Ramos (cell line): ENCODE results near the gene PHLDA2.
"Not testable (repeated sequence)": the region's sequence is repeated elsewhere in the genome, so short reads cannot be mapped to it uniquely, and the experiment has no call there.

ENCODE experiments used
- in situ Hi-C: fragments of 300-500 bp; cut with MboI; formaldehyde crosslinking; loops from one replicate; pipeline ENCODE4 v1.14.3; 2022; ENCODE audit warnings: low sequenced_read_pairs; ENCODE audit not compliant: unreplicated experiment

PHLDA2 gene

DNA sequence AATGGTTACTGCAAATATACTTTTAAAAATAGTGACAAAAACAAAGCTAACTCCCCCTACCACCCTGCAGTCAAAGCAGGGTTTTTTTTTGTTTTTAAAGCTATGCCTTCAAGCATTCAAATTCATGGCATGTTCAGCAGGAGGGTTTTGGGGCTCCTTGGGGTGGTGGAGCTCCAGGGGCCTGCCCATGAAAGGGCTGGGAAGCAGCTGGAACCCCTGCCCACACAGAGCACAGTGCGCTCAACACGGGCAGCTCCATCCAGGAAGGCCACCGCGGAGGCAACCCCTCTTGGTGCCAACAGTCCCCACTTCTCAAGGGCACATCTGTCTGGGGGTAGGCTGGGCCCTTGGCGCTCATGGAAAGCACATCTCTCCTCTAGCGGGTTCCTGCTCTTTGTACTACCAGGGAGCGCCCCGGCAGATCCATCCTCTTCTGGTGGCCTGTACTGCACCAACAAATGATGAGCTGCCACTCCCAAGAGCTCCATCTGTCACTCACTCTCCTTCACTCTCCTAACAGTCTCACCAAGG, 16.6 kb upstream of the PHLDA2 start:
- in situ Hi-C loops: no loop called here

DNA sequence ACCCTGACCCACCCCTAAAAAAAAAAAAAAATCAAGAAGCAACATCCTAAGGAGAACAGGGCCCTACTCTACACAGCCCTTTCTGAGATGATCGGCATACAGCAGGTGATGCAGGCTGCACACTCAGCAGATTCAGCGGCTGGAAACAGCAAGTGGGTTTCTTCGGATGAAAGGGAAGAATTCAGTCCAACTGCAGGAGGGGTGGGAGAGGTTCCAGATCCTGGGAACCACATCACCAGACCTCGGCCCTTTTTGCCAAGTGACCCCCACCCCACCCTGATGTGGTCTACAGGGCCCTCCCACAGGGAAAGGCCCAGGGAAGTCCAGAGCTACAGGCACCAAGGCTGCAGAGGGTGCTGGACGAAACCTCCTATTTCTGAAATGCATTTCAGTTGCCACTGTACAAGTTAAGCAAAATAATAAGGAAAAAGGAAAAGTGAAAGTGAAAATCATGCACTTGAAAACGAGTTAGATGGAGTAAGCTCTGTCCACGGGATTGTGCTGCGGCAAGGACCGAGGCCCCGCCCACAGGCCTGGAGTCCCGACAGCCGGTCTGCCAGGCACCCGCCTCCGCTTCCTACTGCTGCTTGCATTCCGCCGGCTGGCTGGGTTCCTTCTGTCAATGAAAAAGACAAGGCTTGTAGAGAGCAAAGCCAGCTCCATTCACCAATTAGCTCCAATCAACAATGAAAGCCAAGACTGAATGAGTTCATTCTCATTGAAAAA, 16.0 kb upstream of the PHLDA2 start:
- in situ Hi-C loops: no loop called here

GRCh38 chr11:2944530-2944929, 15.3 kb upstream of the PHLDA2 start:
- in situ Hi-C loops: no loop called here

GRCh38 chr11:2943711-2944118, 14.5 kb upstream of the PHLDA2 start:
- in situ Hi-C loops: no loop called here

GRCh38 chr11:2942872-2943710, 13.9 kb upstream of the PHLDA2 start:
- in situ Hi-C loops: no loop called here

GRCh38 chr11:2942447-2942846, 13.2 kb upstream of the PHLDA2 start:
- in situ Hi-C loops: no loop called here

DNA sequence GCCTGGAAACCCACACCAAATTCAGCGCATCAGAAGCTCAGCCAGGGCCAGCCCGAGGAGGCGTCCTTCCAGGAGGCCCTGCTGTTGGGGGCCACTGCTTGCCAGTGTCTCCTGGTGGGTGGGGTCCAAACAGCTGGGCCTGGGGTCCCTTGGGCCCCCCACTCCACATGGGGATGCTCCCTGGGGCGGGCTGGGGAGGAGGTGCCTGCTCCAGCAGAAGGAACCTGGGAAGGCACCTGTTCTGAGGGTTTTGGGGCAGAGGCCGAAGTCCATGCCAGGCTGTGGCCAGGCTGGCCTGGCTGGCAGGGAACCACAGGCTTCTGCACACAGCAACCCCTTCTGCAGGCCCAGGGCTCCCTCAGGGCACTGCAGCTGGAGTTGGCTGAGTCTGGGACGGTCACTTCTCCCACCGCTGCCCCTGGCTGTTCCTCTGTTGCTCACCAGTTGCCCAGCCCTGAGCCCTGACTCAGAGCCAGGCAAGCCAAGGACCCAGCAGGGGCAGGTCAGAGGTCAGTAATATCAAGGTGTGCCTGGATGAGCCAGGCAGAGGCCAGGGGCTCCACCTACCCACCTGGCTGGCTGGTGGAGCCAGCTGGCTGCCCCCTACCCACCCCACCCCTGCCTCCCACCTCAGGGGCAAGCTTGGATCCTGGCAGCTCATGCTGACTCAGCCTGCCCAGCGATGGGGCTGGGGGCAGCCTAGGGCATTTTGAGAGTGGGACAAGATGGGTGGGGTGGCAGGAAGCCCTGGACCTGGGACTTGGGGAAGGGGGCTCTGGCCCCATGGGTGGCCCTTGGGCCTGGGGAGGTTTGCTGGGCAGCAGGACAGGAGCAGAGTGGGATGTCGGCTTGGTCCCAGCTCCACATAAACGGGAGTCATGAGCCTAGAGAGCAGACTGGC, 12.0 kb upstream of the PHLDA2 start:
- in situ Hi-C loops: no loop called here

- in situ Hi-C loops: no loop called here
Measured at GRCh38 chr11:2940147-2940920, 11.1 kb upstream of the PHLDA2 start.

GRCh38 chr11:2938458-2939418, 9.5 kb upstream of the PHLDA2 start:
- in situ Hi-C loops: not testable (repeated sequence)

DNA sequence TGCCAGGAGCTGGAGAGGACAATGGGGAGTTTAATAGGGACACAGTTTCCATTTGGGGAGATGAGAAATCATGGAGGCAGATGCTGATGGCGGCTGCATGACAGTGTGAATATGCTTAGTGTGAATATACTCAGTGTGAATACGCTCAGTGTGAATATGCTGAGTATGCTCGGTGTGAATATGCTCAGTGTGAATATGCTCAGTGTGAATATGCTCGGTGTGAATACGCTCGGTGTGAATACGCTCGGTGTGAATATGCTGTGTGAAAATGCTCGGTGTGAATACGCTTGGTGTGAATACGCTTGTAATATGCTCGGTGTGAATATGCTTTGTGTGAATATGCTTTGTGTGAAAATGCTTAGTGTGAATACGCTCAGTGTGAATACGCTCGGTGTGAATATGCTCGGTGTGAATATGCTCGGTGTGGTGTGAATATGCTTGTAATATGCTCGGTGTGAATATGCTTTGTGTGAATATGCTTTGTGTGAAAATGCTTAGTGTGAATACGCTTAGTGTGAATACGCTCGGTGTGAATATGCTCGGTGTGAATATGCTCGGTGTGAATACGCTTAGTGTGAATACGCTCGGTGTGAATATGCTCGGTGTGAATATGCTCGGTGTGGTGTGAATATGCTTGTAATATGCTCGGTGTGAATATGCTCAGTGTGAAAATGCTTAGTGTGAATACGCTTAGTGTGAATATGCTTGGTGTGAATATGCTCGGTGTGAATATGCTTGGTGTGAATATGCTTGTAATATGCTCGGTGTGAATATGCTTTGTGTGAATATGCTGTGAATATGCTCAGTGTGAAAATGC, 8.6 kb upstream of the PHLDA2 start:
- in situ Hi-C loops: not testable (repeated sequence)

- in situ Hi-C loops: no loop called here
Measured at GRCh38 chr11:2934611-2935239, 5.5 kb upstream of the PHLDA2 start.

GRCh38 chr11:2934021-2934550, 4.9 kb upstream of the PHLDA2 start:
- in situ Hi-C loops: no loop called here

GRCh38 chr11:2933375-2934020, 4.3 kb upstream of the PHLDA2 start:
- in situ Hi-C loops: no loop called here

GRCh38 chr11:2932850-2933251, 3.6 kb upstream of the PHLDA2 start:
- in situ Hi-C loops: no loop called here

DNA sequence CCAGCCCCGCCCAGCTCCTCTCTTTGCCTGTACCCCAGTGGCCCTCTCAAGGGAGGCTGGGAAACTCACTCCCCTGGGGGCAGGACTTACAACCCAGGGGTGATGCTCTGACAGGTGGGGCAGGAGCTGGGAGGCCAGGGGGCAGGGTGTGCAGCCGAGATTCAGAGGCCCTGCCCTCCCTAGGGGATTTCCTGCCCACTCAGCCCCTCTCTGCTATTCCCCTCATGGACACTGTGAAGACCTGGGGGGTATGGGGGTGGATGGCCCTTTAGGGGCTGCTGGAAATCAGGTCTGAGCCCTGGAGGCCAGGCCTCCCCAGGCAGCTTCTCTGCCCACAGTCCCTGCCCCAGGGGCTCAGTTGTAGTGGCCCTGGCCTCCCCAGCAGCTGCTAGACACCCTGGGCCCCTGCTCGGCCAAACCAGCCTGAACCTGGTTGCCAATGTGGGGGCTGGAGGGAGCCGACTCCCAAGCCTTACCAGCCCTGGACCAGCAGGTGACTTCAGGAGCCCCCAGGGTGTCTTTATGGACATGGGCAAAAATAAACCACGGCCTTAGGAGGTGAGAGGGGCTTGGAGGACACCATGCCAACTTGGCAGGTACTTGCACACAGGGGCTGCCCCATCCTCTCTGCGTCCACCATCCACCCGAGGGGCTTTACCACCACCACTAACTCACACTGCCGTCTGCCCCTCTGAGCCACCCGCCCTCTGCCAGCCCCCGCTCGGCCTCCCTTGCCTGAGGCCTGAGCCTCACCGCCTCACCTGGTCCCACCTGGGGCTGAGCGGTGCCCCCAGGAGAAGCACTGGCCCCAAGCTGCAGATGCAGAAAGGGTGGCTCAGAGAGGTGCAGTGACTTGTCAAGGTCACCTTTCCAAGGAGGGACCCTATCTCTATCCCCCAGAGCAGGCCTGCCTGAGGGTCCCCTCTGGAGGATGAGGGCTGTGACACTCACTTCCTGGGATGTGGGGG, 2.8 kb upstream of the PHLDA2 start:
- in situ Hi-C loops: no loop called here

- in situ Hi-C loops: no loop called here
Measured at GRCh38 chr11:2931420-2931746, 2.2 kb upstream of the PHLDA2 start.
